GM18517 (cell line): ENCODE data around the gene TEX48.

ENCODE experiments used
- ATAC-seq: cut with Tn5 transposase; IDR thresholded peaks from one replicate; pipeline ENCODE4 v1.9.1; 2021; ENCODE audit warnings: mild to moderate bottlenecking, moderate library complexity; ENCODE audit not compliant: unreplicated experiment

TEX48 gene

DNA sequence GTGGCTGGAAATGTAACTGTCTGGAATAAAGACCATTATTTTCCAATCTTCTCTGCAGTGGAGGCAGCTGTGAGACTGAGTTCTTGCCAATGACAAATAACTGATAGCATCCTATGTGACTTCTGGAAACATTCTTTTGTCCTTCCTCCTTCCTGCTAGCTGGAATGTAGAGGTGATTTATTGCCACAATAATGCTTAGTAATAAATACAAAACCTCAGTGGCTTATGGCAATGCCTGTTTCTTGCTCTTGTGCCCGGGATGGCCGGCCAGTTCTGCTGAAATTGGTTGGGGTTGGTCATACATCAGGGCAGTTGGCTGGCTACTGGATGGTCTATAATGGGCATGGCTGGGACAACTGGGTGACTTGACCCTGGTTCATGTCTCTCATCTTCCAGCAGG is 12.2 kb upstream of the TEX48 start:
- no peak for ATAC-seq

DNA sequence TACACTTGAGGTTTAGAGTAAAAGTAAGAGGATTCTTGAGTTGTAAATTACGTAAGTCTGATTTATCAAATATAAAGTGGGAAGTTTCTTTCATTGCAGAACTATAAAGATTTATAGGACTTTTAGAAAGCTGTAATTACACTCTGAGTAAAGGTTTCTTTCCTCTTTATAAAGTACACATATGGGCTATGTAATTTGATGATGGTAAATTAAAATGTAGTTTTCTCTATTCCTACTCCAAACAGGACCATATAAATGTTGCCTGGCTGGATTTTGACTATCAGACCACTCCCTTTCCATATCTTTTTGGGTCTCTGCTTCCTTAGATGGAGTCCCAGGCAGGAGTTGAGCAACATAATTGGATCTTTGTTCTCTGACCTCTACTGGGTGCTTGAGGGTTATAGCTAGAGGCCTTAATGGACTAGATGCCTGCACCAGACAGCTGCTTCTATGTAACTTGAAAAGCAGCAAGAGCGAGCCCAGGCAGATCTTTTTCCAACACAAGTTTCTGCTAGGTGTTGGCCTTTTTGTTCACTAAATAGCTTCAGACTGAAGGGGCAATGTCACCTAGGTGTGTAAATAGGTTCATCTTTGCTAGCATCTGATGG is 11.4 kb upstream of the TEX48 start:
- no peak for ATAC-seq

GRCh38 chr9:114691956-114692295 is 9.9 kb upstream of the TEX48 start:
- ATAC-seq = no peak

DNA sequence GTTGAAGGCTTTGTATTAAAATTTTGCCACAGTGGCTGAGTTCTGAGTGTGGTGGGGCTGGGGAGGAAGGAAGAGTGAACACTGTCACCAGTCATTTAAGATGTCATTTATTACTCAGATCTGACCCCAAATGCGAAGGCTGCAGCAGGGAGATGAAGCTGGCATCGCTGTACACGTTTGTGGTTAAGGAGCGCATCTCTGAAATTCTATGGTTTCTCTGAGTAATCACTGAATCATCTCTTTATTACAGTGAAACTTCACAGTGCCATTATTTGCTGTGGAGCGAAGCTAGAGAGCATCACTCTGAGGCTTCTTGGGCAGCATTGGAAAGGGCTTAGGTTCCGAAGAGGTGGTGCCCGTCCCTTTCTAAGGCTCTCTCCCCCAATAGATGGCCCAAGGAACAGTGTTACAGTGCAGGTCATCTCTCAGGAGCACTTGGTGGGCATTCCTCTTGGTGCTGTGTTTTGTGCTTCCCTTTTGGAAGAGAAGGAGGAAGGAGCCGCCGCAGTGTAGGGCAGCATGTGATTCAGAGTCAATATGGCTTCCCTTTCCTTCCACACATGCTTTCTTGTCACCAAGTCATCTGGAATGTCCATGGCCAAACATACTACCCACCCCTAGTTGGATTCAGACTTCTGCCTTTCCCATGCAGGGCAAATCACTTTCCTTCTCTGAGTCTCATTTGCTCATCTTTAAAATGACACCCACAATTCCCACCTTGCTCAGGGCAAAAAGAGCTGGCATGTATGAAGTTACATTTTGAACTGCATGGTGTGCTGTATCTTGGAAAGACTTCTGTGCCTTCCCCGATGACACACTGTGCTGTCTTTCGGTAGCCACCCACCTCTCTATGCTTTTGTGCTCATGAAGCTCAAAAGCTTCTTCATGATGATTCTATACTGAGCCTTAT is 9.3 kb upstream of the TEX48 start:
- peak; percentile 66 for ATAC-seq

GRCh38 chr9:114690308-114690707 is 8.3 kb upstream of the TEX48 start:
- ATAC-seq = no peak

DNA sequence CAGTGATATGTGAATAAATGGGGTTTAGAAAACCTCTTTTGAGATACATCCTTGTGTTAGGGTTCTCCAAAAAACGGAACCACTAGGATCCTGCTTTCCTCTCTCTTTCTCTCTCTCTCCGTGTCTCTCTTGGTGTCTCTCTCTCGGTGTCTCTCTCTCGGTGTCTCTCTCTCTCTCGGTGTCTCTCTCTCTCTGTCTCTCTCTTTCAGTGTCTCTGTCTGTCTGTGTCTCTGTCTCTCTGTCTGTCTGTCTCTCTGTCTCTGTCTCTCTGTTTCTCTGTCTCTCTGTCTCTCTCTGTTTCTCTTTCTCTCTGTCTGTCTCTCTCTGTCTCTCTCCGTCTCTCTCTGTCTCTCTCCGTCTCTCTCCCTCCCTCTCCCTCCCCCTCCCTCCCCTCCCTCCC is 7.8 kb upstream of the TEX48 start:
- no peak for ATAC-seq

DNA sequence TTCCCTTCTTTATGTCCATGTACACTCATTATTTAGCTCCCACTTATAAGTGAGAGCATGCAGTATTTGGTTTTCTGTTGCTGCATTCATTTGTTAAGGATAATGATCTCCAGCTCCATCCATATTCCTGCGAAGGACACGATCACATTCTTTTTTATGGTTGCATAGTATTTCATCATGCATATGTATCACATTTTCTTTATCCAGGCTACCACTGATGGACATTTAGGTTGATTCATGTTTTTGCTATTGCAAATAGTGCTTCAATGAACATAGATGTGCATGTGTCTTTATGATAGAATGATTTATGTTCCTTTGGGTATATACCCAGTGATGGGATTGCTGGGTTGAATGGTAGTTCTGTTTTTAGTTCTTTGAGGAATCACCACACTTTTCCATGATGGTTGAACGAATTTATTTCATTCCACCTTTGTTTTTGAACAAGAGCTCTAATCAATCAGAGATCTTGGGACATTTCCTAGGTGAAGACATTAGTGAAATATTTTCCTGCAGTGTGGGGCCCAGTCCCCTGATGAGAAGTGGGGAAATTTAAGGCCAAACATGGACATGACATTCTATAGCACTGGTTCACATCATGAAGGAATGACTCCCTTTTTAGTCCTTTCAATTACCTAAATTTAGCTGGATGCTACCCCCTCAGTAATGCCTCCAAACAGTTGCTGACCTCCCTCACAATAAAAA is 7.1 kb upstream of the TEX48 start:
- ATAC-seq = no peak

- no peak for ATAC-seq
Observed at GRCh38 chr9:114688379-114688778, 6.4 kb upstream of the TEX48 start.

- no peak for ATAC-seq
Observed at GRCh38 chr9:114687034-114687433, 5.0 kb upstream of the TEX48 start.

- ATAC-seq = no peak
Observed at GRCh38 chr9:114685951-114686350, 4.0 kb upstream of the TEX48 start.

- ATAC-seq = no peak
Observed at GRCh38 chr9:114684036-114684435, 2.0 kb upstream of the TEX48 start.

- ATAC-seq = no peak
Observed at GRCh38 chr9:114682846-114683245, 854 bp upstream of the TEX48 start.

DNA sequence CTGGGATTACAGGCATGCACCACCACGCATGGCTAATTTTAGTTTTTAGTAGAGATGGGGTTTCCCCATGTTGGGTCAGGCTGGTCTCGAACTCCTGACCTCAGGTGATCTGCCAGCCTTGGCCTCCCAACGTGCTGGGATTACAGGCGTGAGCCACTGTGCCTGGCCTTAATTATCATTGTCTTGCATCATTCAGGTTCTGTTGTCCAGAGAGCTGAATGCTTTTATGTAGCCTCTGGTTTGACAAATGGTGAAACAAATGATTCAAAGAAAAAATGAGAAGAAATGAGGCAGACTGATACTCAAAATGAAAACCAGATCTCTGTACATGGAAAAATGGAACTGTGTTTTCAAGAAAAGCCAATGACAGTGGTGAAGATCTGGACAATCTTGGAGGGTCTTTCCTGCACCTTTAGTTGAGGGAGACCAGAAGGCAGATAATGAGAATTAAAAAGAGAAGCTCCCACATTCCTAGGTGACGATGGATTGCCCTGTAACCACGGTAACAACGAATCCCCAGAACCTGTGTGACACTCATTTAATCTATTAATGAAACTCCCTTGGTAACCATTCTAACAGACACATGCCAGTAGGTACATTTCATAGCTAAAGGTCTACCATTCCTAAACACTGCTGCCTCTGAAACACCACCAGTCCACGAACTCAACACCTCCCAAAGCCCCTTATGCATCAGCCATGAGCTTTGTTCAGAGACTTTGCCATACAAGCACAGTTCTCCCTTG is 1.6 kb downstream of the TEX48 start:
- ATAC-seq = no peak

GRCh38 chr9:114678795-114679194 is 3.2 kb downstream of the TEX48 start:
- ATAC-seq = no peak

GRCh38 chr9:114678130-114678529 is 3.9 kb downstream of the TEX48 start:
- ATAC-seq = no peak

GRCh38 chr9:114677418-114677817 is 4.6 kb downstream of the TEX48 start:
- ATAC-seq = no peak

- no peak for ATAC-seq
Observed at GRCh38 chr9:114676901-114677300, 5.1 kb downstream of the TEX48 start.

GRCh38 chr9:114674798-114675540 is 7.0 kb downstream of the TEX48 start:
- ATAC-seq = no peak

DNA sequence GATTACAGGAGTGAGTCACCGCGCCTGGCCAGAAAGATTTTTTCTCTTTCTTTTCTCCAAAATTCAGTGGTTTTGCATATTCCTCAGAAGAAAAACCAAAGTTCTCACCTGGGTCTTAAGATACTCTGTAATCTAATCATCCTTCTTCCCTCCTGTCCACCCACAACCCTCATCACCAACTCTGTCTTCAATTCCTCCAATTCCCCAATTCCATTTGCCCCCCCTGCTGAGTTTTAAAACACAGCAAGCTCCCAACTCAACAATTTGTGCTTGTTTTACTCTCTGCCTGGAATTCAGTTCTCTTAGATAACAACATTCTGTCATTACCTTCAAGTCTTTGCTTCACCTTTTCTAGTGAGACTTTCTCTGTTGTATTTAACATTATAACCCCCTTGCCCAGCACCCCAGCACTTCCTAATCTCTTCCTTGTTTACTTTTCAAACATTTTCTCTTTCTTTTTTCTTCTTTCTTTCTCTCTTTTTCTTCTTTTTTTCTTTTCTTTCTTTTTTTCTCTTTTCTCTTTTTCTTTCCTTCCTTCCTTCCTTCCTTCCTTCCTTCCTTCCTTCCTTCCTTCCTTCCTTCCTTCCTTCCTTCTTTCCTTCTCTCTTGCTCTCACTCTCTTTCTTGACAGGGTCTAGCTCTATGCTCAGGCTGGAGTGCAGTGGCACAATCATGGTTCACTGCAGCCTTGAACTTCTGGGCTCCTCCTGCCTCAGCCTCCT is 7.8 kb downstream of the TEX48 start:
- ATAC-seq = no peak

DNA sequence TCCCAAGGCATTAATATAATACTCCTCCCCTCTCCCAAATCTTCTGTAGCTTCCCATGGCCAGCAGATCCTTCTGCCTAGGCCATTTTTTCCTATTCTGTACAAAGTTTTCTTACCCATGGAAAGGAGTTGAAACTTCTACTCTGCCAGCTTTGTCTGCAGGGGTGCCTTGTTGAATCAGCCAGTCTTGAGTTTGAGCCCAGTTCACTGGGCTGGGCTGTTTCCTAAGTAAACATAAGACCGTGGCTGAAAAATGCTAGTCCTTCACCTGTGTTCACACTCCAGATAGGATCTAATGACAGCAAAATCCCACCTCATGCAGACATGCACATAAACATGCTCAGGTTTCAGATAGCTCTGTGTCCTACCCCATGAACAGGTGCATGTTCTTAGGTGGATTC is 10.4 kb downstream of the TEX48 start:
- ATAC-seq = no peak
